Esophagus muscularis mucosa (tissue), 2 donors: ENCODE data around the gene ATF7.

Experiments used
- EP300 ChIP-seq: sonication (generic); formaldehyde crosslinking; IDR thresholded peaks from one replicate; pipeline ENCODE4 v1.6.1; 2017; ENCODE audit warnings: antibody characterized with exemption
- POLR2A ChIP-seq: fragments of 450-650 bp; IDR thresholded peaks from one replicate; pipeline ENCODE4 v1.6.1; 2017; ENCODE audit warnings: antibody characterized with exemption, moderate library complexity, mild to moderate bottlenecking, low read depth

GRCh38 chr12:53613821-53614220 lies 12.4 kb downstream of the ATF7 start:
- TF ChIP-seq EP300 (no peak), POLR2A (no peak)
